MM.1S (cell line): Measurements from ENCODE around the gene LAMA4.
"Not testable (repeated sequence)": the region's sequence is repeated elsewhere in the genome, so short reads cannot be mapped to it uniquely, and the experiment has no call there.

ENCODE experiments used
- DNase-seq: peaks from one replicate; pipeline ENCODE4 v3.0.0-alpha.2; 2015
- H2AFZ ChIP-seq: fragments of 300-600 bp; sonication (generic); 2 replicates; pipeline ENCODE4 v1.6.0; 2016; ENCODE audit warnings: antibody characterized with exemption, low read length
- H3F3A ChIP-seq: fragments of 300-600 bp; sonication (generic); 2 replicates; pipeline ENCODE4 v1.6.1; 2016; ENCODE audit warnings: mild to moderate bottlenecking, antibody characterized with exemption, low read length, moderate library complexity, mixed read lengths; ENCODE audit not compliant: insufficient read depth
- H3K27ac ChIP-seq: fragments of 300-600 bp; sonication (generic); 2 replicates; pipeline ENCODE4 v1.5.1; 2016; ENCODE audit warnings: mild to moderate bottlenecking, low read length
- H3K27me3 ChIP-seq: fragments of 300-600 bp; sonication (generic); replicated peaks from 2 replicates; pipeline ENCODE4 v1.6.0; 2016; ENCODE audit warnings: low read length; ENCODE audit not compliant: insufficient read depth
- H3K36me3 ChIP-seq: fragments of 300-600 bp; sonication (generic); replicated peaks from 2 replicates; pipeline ENCODE4 v1.6.1; 2016; ENCODE audit warnings: mild to moderate bottlenecking, low read length, mixed read lengths; ENCODE audit not compliant: insufficient read depth
- H3K4me1 ChIP-seq: fragments of 300-600 bp; sonication (generic); 2 replicates; pipeline ENCODE4 v1.6.1; 2016; ENCODE audit warnings: low read length, mixed read lengths
- H3K4me2 ChIP-seq: fragments of 300-600 bp; sonication (generic); 2 replicates; pipeline ENCODE4 v1.6.0; 2016; ENCODE audit warnings: low read depth, low read length
- H3K4me3 ChIP-seq: fragments of 300-600 bp; sonication (generic); 2 replicates; pipeline ENCODE4 v1.5.1; 2016; ENCODE audit warnings: low read length, mixed read lengths
- H3K79me2 ChIP-seq: fragments of 300-600 bp; sonication (generic); 2 replicates; pipeline ENCODE4 v1.6.1; 2016; ENCODE audit warnings: mixed run types, low read length, mixed read lengths
- H3K9ac ChIP-seq: fragments of 300-600 bp; sonication (generic); 2 replicates; pipeline ENCODE4 v1.6.1; 2016; ENCODE audit warnings: low read length, mixed read lengths
- H3K9me2 ChIP-seq: fragments of 300-600 bp; sonication (generic); replicated peaks from 2 replicates; pipeline ENCODE4 v1.6.1; 2016; ENCODE audit warnings: mild to moderate bottlenecking, low read length, mixed read lengths; ENCODE audit not compliant: insufficient read depth
- H3K9me3 ChIP-seq: fragments of 300-600 bp; sonication (generic); replicated peaks from 2 replicates; pipeline ENCODE4 v1.6.1; 2016; ENCODE audit warnings: mild to moderate bottlenecking, low read length, mixed read lengths; ENCODE audit not compliant: insufficient read depth
- H4K20me1 ChIP-seq: fragments of 300-600 bp; sonication (generic); 2 replicates; pipeline ENCODE4 v1.6.1; 2016; ENCODE audit warnings: mild to moderate bottlenecking, low read length, moderate library complexity, mixed read lengths; ENCODE audit not compliant: insufficient read depth
- CTCF ChIP-seq: fragments of 300-600 bp; sonication (generic); IDR thresholded peaks from 2 replicates; pipeline ENCODE4 v1.5.1; 2016; ENCODE audit warnings: antibody characterized with exemption, low read length, mixed read lengths
- EZH2 ChIP-seq: fragments of 300-600 bp; sonication (generic); optimal IDR thresholded peaks from 2 replicates; pipeline ENCODE3; 2017; ENCODE audit warnings: low read depth, mild to moderate bottlenecking, antibody characterized with exemption, low read length, mixed read lengths
- EZH2phosphoT487 ChIP-seq: fragments of 300-600 bp; sonication (generic); IDR thresholded peaks from 2 replicates; pipeline ENCODE4 v1.6.1; 2018; ENCODE audit warnings: antibody characterized with exemption, low read length

LAMA4 gene

GRCh38 chr6:112113431-112113830 is 140.9 kb downstream of the LAMA4 start:
- Histone ChIP-seq H3K27me3 (no peaks in the 10 kb centered on the region), H3K9ac (no peak overlapping the region), H3K36me3 (no peaks in the 10 kb centered on the region), H3K4me2 (no peak overlapping the region), H3K4me3 (no peak overlapping the region), H3K9me3 (no peaks in the 10 kb centered on the region), H3K79me2 (no peaks in the 10 kb centered on the region), H3K27ac (no peak overlapping the region), H3K9me2 (no peaks in the 10 kb centered on the region), H3F3A (no peaks in the 10 kb centered on the region), H3K4me1 (peaks cover 5% of the 10 kb centered on the region; the same call in 1 of the 2 replicates), H4K20me1 (no peaks in the 10 kb centered on the region), H2AFZ (no peak overlapping the region)
- DNase-seq, result no peak
- TF ChIP-seq EZH2phosphoT487 (no peak), CTCF (no peak), EZH2 (no peak)

GRCh38 chr6:112109262-112109661 is 145.1 kb downstream of the LAMA4 start:
- no peak for DNase-seq
- Histone ChIP-seq H3K9ac (no peak overlapping the region), H3F3A (no peaks in the 10 kb centered on the region)

GRCh38 chr6:112106562-112106961 is 147.8 kb downstream of the LAMA4 start:
- no peaks in the 10 kb centered on the region for H3K36me3 ChIP-seq
- H3K27me3 ChIP-seq, result no peaks in the 10 kb centered on the region
- H3K79me2 ChIP-seq, result no peaks in the 10 kb centered on the region
- no peaks in the 10 kb centered on the region for H3F3A ChIP-seq
- H3K4me1 ChIP-seq, result no peaks in the 10 kb centered on the region
- no peaks in the 10 kb centered on the region for H3K9me3 ChIP-seq
- H3K9ac ChIP-seq, result no peak overlapping the region
- TF ChIP-seq EZH2, result no peak
- TF ChIP-seq EZH2phosphoT487, result no peak
- TF ChIP-seq CTCF, result no peak
- H2AFZ ChIP-seq, result no peak overlapping the region
- H3K4me3 ChIP-seq, result no peak overlapping the region
- H3K9me2 ChIP-seq, result no peaks in the 10 kb centered on the region
- H3K27ac ChIP-seq, result no peak overlapping the region
- H4K20me1 ChIP-seq, result no peaks in the 10 kb centered on the region
- DNase-seq, result no peak
- H3K4me2 ChIP-seq, result no peak overlapping the region

More at GRCh38 chr6:112109262-112109661, 145.1 kb downstream of the LAMA4 start:
- no peaks in the 10 kb centered on the region for H3K27me3 ChIP-seq
- H3K79me2 ChIP-seq, result no peaks in the 10 kb centered on the region
- no peaks in the 10 kb centered on the region for H3K9me2 ChIP-seq
- no peak overlapping the region for H3K27ac ChIP-seq
- no peak overlapping the region for H3K4me3 ChIP-seq
- no peaks in the 10 kb centered on the region for H3K9me3 ChIP-seq
- no peak for TF ChIP-seq EZH2phosphoT487
- no peak for TF ChIP-seq EZH2
- no peak for TF ChIP-seq CTCF
- H3K4me1 ChIP-seq, result no peaks in the 10 kb centered on the region
- H4K20me1 ChIP-seq, result no peaks in the 10 kb centered on the region
- no peaks in the 10 kb centered on the region for H3K36me3 ChIP-seq
- H3K4me2 ChIP-seq, result no peak overlapping the region
- H2AFZ ChIP-seq, result no peak overlapping the region

- H3K4me3 ChIP-seq, H3K79me2 ChIP-seq, H3K36me3 ChIP-seq, H3K9me2 ChIP-seq, H3K4me1 ChIP-seq, H3K27me3 ChIP-seq, H3K9me3 ChIP-seq, H3K27ac ChIP-seq, H4K20me1 ChIP-seq, H3K9ac ChIP-seq, H3F3A ChIP-seq, H3K4me2 ChIP-seq, H2AFZ ChIP-seq, DNase-seq: not testable (repeated sequence)
These were observed 148.3 kb downstream of the LAMA4 start for GRCh38 chr6:112106026-112106425.
